ENCODE data around the gene OVCA2.
A peak's percentile ranks its signal among the peaks of the same experiment; 100 is the strongest.

OVCA2 gene

DNA sequence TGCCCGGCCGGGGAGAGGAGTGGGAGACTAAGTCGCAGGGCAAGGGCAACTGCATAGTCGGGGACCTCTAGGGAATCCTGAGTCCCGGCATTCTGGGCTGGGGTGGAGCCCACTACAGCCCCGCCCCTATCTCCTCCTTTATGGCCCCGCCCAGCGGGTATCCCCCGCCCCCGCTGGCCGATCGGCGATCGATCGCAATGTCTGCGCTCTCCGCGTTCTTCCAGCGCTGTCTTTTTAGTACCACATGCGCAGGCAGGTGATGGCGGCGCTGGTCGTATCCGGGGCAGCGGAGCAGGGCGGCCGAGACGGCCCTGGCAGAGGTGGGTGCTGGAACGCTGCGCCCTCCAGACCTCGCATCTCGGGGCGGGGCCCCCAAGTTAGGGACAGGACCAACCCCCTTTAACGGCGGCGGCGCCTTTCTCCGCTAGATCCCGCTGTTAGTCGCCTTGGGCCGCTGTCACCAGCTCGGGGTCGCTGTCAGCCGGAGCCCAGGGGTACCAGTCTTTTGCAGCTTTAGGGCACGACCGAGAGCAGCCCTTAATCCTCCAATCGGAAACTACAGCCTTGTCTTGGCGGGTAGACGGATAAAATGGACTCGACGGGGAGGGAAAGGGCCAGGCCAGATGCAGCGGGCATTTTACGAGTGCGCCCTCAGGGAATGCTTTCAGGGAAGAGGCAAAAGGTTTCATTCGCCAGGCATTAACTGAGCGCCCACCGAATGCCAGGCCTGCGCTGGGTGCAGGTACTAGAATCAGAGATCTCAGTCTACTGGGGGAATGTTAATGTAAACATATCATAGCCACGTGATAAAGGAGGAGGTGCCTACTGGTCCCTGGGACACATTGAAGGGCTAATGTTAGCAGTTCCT lies 11.7 kb upstream of the OVCA2 start, which contains the start of gene DPH1:
Gene DPH1, plus strand, starts transcription at position 243 of the 868 bp plus-strand sequence. Its CDS starts 17 bp downstream, at position 260.
- H3K27ac ChIP-seq, result no peak within 1 kb of the TSS
- peak; percentile 40 for DNase-seq (ENCODE audit: low read depth, low spot score)

DNA sequence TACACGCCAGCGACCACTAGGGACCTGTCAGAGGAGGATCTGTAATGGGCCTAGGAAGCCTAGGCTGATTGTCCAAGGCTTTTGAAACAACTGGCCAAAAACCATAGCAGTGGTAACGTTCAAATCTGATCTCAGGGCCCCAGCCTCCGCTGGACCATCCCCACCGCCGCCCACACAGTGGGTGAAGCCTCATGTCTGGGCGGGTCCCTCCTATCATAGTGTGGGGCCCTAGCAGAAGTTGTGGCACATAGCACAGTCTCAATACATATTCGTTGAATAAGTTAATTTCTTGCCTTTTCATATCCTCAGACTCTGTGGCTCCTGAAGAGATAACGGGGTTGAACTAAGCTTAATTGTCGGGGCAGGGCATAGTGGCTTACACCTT lies 11.1 kb upstream of the OVCA2 start:
- DNase-seq (ENCODE audit: low read depth, low spot score), result no peak
- H3K27ac ChIP-seq, result no peak overlapping the region

DNA sequence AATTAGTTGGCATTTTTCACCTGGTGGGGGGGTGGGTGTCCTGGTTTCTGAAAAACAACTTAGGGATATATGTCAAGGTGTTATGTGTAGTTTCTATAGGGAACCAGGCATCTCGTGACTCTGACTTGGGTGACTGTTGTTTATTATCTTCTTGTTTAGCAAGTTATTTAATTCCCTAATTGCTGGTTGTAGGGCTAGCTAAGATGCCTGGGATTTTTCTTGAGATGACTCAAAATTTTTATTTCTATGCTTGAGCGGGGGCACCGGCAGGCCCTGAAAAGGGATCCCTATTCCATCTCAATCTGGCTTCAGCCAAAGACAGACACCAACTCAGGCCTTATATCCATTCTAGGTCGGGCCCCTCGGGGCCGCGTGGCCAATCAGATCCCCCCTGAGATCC lies 8.7 kb upstream of the OVCA2 start:
- no peak for DNase-seq (ENCODE audit: low read depth, low spot score)

DNA sequence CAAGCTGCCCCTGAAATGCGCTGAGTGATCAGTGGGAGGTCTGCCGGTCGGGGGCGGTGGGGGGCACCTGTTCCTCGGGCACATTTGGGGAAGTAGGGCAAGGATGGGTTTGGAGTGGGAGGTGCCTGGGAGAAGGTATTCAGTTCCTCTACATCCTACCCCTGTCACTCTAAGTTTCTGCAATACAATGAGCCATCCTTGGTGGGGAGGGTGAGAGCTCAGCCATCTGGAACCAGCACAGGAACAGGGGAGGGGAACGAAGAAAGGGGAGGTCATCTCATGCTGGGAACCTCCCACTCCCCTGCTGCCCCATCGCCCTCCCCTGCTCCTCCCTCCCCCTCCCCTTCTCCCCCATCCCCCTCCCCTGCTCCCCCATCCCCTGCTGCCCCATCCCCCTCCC lies 7.7 kb upstream of the OVCA2 start:
- no peak for DNase-seq (ENCODE audit: low read depth, low spot score)
- no peak overlapping the region for H3K27ac ChIP-seq

More for the DNA sequence above, 8.7 kb upstream of the OVCA2 start:
- no peak overlapping the region for H3K27ac ChIP-seq

DNA sequence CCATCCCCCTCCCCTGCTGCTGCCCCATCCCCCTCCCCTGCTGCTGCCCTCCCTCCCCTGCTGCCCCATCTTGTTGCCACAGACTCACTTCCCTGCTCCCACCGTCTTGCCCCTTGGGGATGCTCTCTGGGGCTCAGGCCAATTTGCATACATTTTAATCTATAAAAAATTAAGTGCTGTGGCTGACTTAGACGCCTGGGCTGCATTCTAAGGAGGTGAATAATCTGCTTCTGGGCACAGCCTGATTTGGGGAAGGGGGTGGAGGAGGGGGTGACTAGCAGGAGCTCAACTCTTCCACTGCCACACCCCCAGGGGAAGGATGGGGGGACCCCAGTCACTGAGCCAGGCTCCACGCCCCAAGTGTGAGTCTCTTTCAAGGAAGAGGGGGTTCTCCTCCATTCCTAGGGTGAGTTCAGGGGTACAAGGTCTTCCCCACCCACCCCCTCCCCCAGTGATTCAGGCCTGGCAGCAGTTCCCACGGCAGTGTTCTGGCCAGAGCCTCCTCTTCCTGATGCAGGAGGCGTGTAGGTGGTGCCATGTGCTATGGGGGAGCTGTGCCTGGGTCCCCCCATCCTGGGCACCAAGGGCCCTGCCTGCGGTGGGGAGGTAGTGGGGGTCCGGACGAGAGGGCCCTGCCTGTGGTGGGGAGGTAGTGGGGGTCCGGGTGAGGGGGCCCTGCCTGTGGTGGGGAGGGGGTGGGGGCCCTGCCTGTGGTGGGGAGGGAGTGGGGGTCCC lies 6.8 kb upstream of the OVCA2 start:
- DNase-seq (ENCODE audit: low read depth, low spot score), result no peak
- no peak overlapping the region for H3K27ac ChIP-seq

DNA sequence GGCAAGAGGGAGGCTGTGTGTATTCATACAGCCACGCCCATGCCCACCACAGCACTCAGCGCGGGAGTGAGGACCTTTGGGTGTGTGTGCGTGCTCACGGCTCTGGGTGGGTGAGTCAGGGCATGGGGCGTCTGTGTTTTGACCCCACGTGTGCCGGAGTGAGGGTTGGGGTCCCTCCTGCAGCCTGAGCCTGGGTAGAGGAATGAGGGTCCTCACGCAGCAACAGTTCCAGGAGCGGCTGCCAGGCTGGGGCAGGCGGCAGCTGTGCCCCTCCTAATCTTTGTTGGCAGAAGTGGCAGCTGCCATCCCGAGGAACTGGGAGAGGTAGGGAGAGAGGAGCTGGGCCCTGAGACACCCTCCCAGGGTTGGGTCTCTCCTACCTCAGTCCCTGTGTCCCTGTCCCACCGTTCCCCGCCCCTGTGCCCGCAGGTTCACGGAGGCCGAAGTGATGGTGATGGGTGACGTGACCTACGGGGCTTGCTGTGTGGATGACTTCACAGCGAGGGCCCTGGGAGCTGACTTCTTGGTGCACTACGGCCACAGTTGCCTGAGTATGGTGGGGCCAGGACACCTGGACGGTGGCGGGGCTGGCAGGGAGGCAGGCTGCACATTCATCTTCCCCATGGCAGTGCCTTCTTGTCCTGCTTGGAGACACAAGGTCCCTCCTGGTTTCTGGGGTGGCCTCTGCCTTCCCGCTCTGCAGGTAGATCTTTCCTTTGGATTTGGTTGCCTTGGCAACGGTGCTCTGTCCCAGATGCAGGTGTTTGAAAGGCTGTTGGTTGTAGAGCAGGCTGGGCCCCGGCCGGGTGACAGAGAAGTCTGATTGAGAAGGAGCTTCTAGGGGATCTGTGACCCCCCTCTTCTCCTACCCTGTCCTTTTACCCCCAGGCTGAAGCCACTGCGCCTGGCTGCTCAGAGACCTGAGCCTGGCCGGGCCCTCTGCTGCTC lies 6.0 kb upstream of the OVCA2 start:
- no peak overlapping the region for H3K27ac ChIP-seq
- no peak for DNase-seq (ENCODE audit: low read depth, low spot score)

DNA sequence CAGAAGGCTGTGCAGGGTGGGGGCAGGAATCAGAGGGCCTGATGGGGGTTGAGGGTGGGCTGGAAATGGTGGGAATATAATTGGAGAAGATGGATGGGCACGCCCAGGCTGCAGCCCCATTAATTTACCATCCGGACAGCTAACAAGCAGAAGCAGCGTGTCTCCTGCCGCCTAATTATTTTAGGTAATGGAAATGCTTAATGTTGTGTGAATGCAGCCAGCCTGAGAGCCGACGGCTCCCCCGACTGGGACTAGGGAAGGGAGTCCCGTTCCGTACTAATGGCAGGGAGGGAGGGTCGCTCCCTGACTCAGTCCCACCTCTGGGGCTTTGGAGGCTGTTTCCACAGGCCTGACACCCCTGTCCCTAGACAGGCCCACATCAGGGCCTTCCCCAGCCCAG lies 4.7 kb upstream of the OVCA2 start:
- no peak for DNase-seq (ENCODE audit: low read depth, low spot score)
- H3K27ac ChIP-seq, result no peak overlapping the region

DNA sequence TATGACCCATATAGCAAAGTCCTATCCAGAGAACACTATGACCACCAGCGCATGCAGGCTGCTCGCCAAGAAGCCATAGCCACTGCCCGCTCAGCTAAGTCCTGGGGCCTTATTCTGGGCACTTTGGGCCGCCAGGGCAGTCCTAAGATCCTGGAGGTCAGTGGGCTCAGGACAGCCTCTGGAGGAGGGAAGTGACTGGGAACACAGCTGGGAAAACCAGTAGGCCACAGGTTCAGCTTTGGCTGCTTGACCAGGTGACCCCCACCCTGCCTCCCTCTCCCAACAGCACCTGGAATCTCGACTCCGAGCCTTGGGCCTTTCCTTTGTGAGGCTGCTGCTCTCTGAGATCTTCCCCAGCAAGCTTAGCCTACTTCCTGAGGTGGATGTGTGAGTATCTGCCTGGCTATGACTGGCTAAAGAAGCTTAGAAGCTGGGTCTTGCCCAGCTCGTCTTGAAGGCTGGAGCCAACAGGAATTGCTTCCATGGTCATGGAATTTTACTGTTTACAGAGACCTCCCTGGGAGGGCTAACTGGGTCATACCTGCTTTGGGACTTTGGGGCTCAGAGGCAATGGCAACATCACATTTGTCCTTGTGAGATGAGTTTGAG lies 1.5 kb upstream of the OVCA2 start:
- DNase-seq (ENCODE audit: low read depth, low spot score), result no peak

DNA sequence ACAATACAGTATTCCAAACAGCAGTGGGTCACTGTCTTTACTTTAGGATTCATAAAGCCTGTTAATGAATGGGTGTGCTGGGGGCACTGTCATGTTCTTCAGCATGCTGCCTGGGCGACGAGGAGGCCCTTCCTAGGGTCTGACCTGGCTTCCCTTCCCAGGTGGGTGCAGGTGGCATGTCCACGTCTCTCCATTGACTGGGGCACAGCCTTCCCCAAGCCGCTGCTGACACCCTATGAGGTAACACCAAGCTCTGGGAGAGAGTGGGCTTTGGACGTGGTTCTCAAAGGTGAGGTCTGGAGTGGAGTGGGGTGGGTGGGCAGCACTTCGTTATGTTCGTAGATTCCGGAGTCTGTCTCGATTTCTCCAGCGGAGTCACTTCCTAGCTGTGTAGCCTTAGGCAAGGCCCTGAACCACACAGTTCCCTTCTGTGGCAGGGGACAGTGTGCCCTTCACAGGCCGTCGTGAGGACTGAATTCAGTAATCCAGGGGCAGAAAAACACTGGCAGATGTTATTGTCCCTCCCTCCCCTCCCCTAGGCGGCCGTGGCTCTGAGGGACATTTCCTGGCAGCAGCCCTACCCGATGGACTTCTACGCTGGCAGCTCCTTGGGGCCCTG lies 771 bp upstream of the OVCA2 start:
- no peak overlapping the region for H3K27ac ChIP-seq

More for the DNA sequence above, 1.5 kb upstream of the OVCA2 start:
- H3K27ac ChIP-seq, result no peak overlapping the region

DNA sequence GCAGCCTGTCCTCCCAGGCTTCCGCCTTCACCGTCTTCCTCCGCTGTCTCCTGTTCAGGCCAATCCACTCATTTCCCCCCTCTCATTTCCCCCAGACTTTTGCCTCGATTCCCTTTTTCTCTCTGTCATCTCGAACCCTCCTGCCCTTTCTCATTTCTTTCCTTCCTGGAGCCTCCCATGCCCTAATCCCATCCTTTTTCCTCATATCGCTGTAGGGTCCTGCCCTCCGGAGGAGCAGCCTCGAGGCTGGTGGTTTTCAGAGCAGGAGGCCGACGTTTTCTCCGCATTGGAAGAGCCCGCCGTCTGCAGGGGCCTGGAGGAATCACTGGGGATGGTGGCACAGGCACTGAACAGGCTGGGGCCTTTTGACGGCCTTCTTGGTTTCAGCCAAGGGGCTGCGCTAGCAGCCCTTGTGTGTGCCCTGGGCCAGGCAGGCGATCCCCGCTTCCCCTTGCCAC lies 597 bp downstream of the OVCA2 start:
- H3K27ac ChIP-seq, result peak overlapping the region; percentile 78
- no peak for DNase-seq (ENCODE audit: low read depth, low spot score)

More for the DNA sequence above, 771 bp upstream of the OVCA2 start:
- DNase-seq (ENCODE audit: low read depth, low spot score), result no peak

DNA sequence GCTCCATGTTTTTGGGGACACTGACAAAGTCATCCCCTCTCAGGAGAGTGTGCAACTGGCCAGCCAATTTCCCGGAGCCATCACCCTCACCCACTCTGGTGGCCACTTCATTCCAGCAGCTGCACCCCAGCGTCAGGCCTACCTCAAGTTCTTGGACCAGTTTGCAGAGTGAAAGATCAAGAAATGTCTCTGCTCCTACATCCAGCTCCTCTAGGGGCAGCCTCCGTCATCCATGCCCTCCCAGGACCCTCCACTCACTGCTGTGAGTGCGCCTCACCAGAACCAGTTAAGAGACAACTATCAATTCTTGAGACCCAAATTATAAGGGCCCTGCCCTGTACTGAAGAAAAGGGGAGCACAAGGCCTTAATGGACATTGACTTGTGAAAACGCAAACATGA lies 1.1 kb downstream of the OVCA2 start:
- H3K27ac ChIP-seq, result peak overlapping the region; percentile 78
- no peak for DNase-seq (ENCODE audit: low read depth, low spot score)

DNA sequence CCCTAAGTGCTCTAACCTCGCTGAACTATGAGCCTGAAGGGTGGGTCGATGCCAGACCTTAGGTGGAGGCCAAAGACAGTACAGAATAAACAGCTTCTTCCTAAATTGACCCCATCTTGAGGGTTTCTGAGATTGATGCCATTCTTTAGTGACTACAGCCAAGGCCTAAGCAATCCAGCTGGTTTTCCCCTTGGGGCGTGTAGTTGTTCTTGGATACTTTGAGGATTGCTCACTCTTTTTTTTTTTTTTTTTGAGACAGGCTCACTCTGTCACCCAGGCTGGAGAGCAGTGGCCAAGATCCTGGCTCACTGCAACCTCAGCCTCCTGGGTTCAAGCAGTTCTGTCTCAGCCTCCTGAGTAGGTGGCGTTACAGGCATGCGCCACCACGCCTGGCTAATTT lies 2.0 kb downstream of the OVCA2 start:
- peak; percentile 40 for DNase-seq (ENCODE audit: low read depth, low spot score)
- H3K27ac ChIP-seq, result peak overlapping the region; percentile 78

DNA sequence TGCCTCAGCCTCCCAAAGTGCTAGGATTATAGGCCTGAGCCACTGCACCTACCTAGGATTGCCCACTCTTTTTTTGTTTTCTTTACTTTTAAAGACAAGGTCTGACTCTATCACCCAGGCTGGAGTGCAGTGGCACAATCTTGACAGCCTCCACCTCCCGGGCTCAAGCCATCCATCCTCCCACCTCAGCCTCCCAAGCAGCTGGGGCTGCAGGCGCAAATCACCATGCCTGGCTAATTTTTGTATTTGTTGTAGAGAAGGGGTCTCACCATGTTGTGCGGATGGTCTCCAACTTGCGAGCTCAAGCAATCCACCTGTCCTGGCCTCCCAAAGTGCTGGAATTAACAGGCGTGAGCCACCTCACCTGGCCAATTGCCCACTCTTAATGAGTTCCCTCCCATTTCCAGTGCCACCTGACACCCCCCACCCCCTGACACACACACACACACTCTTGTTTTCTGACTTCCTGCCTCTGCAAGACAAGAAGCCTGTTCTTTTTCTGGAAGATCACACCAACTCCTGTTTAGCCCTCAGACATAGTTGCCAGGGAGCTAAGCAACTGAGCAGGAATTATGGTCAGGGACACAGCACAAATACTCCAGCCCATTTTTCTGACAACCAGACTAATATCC lies 2.6 kb downstream of the OVCA2 start:
- peak overlapping the region; percentile 78 for H3K27ac ChIP-seq
- no peak for DNase-seq (ENCODE audit: low read depth, low spot score)

DNA sequence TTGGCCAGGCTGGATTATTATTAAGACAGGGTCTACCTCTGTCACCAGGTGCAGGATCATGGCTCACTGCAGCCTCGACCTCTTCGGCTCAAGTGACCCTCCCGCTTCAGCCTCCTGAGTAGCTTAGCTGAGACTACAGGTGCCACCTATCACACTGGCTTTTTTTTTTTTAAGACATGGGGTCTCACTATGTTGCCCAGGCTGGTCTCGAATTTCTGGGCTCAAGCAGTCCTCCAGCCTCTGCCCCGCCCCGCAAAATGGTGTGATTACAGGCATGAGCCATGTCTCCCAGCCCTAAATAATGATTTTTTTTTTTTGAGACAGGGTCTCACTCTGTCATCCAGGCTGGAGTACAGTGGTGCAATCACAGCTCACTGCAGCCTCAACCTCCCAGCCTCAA lies 5.8 kb downstream of the OVCA2 start:
- DNase-seq (ENCODE audit: low read depth, low spot score), result no peak
- H3K27ac ChIP-seq, result no peak overlapping the region

DNA sequence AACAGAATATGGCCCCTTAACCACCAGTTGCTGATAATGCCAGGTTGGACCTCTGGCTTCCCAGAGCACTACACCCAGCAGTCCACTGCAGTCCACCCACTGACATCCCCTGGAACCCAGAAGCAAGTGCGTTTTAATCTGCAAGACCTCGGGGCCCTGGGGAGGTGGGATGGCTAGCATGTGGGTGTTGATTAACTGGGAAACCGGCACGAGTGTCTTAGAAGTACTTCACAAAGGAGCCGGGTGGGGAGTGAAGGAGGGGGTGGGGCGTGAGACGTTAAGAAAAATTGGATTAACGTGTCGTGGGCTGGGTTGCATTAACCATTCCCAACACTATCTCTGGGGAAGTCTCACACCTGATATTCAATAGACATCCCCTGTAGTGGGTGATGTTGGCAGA lies 7.0 kb downstream of the OVCA2 start:
- no peak overlapping the region for H3K27ac ChIP-seq
- no peak for DNase-seq (ENCODE audit: low read depth, low spot score)

DNA sequence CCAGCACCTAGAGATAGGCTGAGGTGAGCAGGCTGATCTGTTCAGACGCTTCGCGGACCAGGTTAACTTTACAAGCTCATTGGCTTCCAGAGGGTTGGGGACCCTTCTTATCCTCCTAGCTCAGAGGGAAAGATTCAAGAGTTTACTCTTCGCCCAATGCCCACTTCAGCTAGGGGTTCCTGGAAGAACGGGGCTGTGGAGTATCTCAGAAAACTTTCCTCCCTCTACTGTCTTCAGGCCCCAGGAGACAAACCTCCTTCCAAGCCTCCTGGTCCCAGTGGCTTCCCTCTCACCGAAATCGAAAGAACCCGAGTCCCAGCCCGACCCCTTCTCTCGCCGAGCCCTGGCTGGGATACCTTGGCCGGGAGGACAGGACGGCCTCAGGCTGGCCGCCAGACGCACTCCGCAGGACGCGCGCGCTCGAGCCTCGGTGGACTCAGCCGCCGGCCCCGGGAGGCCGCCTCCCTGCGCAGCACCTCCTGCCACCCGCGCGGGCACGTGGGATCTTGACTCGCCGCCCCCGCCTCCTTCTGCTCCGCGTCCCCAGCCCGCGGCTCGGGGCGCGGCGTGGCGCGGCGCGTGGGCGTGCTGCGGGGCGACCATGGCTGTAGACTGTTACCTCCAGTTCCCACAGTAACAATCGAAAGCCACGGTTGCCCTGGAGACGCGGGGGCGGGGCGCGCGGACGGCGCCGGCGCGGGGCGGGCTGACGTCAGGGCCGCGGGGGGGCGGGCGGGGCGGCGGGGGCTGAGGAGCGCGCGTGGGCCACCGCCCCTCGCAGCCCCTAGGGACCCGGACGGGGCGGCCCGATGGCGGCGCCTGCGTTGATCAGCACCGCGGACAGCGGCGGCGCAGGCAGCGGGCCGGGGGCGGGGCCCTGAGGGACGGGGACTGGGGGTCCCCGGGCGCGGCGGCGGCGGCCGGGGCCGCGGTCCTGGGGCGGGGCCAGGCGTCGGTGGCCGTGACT lies 7.8 kb downstream of the OVCA2 start:
- peak overlapping the region; percentile 27 for H3K27ac ChIP-seq

DNA sequence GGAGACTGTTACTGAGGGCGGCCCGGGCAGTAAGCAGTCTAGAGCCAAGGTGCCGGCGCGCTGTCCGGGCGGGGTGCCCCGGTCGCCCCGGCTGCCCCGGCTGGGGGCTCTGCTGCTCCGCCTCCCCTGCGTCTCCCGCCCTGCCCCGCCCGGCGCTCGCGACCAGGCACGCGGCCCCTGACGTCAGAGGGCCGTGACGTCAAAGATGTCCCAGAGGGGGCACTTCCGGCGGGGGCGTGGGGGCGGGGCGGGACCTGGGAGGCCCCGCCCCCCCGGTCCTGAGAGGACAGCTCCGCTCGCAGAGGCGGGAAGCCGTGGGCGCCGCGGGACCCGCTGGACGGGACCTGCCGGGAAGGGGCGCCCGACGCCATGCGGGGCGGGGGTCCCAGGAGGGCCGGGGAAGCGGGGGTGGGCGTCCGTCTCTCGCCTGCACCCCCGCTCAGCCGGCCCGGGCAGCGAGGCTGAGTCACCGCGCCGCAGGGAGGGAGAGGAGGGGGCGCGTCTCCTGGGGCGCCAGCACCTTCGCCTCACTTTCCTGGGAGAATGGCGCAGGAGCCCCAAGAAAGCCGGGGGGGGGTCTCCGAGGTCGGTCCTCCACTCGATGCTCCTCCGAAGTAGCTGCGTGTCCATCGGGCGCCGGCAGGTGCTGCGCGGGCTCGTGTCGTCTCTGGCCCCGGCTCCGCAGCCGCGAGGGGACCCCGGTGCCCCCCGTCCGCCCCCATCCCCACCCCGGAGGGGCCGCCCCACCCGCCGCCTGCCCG lies 8.7 kb downstream of the OVCA2 start:
- no peak for DNase-seq (ENCODE audit: low read depth, low spot score)
- H3K27ac ChIP-seq, result peak overlapping the region; percentile 27

More for the DNA sequence above, 7.8 kb downstream of the OVCA2 start:
- DNase-seq (ENCODE audit: low read depth, low spot score), result no peak

Data from epithelial cell of prostate (primary cell).